HCT116 (cell line): ENCODE data around the gene NAALADL2. TPM values are rescaled to one million over a fixed set of nuclear protein-coding genes. Genes with fewer than 3 reads are reported as not detected.

Experiments used
- ATAC-seq: fragments of 200-7000 bp; cut with Tn5 transposase; 2 replicates; pipeline ENCODE4 v1.9.1; 2020; ENCODE audit warnings: mild to moderate bottlenecking, moderate library complexity
- BruUV-seq: library from RNA; stranded (reverse); fragments of 400-500 nt; replicated peaks from 2 replicates; lab custom pipeline; 2021; lab: Mats Ljungman, UMichigan
- CTCF ChIA-PET: fragments of 300-600 bp; sonication (Branson Sonifier 250); formaldehyde crosslinking; loops from one replicate; lab custom pipeline; 2021; ENCODE audit warnings: antibody characterized with exemption; lab: Charles Lee
- POLR2A ChIA-PET: fragments of 300-600, 350-600 bp; sonication (Branson Sonifier 250); formaldehyde crosslinking; loops from one replicate; lab custom pipeline; 2021; ENCODE audit warnings: antibody characterized with exemption; lab: Charles Lee
- RAD21 ChIA-PET, 2 experiments: fragments of 300-600 bp; sonication (Branson Sonifier 250); formaldehyde crosslinking; loops; one replicate each; lab custom pipeline; 2023; ENCODE audit warnings: low total read pairs in 2 of 2; ENCODE audit not compliant: uncharacterized antibody in 2 of 2, unreplicated experiment in 2 of 2, low non-redundant PET in 1 of 2; lab: Charles Lee
- DNase-seq: peaks from one replicate; pipeline ENCODE4 v3.0.0-alpha.2; 2010; ENCODE audit warnings: low read depth, low spot score
- H2AFZ ChIP-seq: fragments of 200-600 bp; shearing (Covaris generic), sonication (generic); 2 replicates; pipeline ENCODE4 v1.6.1; 2017; ENCODE audit warnings: low read depth, mixed run types, mixed read lengths, antibody characterized with exemption, low read length; ENCODE audit not compliant: poor library complexity, severe bottlenecking
- H3K27ac ChIP-seq: 2 replicates; pipeline ENCODE4 v1.5.1; 2012; ENCODE audit warnings: low read depth, low read length
- H3K27me3 ChIP-seq: fragments of 200-600 bp; sonication (generic); 2 replicates; pipeline ENCODE4 v1.6.1; 2016; ENCODE audit warnings: mixed run types, low read length, mixed read lengths; ENCODE audit not compliant: insufficient read depth
- H3K36me3 ChIP-seq, 2 experiments: fragments of 200-500 bp in 1 of 2; fragments of 200-600 bp in 1 of 2; sonication (Bioruptor generic) in 1 of 2; sonication (generic) in 1 of 2; 2 replicates each; pipeline versions ENCODE4 v1.5.1 to v1.6.1; 2014 to 2016; ENCODE audit warnings: low read length in 2 of 2, inconsistent platforms in 1 of 2, mixed read lengths in 1 of 2, mixed run types in 1 of 2; ENCODE audit not compliant: insufficient read depth in 2 of 2, control insufficient read depth in 1 of 2
- H3K4me1 ChIP-seq, 2 experiments: fragments of 200-600 bp in 1 of 2; sonication (generic) in 1 of 2; 2 replicates each; pipeline versions ENCODE4 v1.5.1 to v1.6.1; 2012 to 2017; ENCODE audit warnings: low read length in 2 of 2, inconsistent platforms in 1 of 2, mild to moderate bottlenecking in 1 of 2, mixed read lengths in 1 of 2, mixed run types in 1 of 2, moderate library complexity in 1 of 2; ENCODE audit not compliant: insufficient read depth in 2 of 2, control insufficient read depth in 1 of 2
- H3K4me2 ChIP-seq: fragments of 200-600 bp; sonication (generic); 2 replicates; pipeline ENCODE4 v1.6.1; 2017; ENCODE audit warnings: mixed run types, low read length, mixed read lengths
- H3K4me3 ChIP-seq, 2 experiments: fragments of 200-600 bp in 1 of 2; sonication (generic) in 1 of 2; replicated peaks in 1 of 2; 2 replicates each; pipeline ENCODE4 v1.5.1; 2011 to 2016; ENCODE audit warnings: low read length in 2 of 2, control low read depth in 1 of 2, low read depth in 1 of 2, mild to moderate bottlenecking in 1 of 2, mixed read lengths in 1 of 2, mixed run types in 1 of 2
- H3K79me2 ChIP-seq: fragments of 200-600 bp; sonication (generic); 2 replicates; pipeline ENCODE4 v1.6.1; 2017; ENCODE audit warnings: mild to moderate bottlenecking, mixed run types, low read length, moderate library complexity, mixed read lengths; ENCODE audit not compliant: insufficient read depth
- H3K9ac ChIP-seq: fragments of 200-600 bp; sonication (generic); 2 replicates; pipeline ENCODE4 v1.6.1; 2016; ENCODE audit warnings: low read length, mixed read lengths
- H3K9me2 ChIP-seq: fragments of 200-600 bp; sonication (generic), shearing (Covaris generic); 2 replicates; pipeline ENCODE4 v1.6.1; 2017; ENCODE audit warnings: mixed run types, mild to moderate bottlenecking, moderate library complexity; ENCODE audit not compliant: insufficient read depth
- H3K9me3 ChIP-seq, 2 experiments: fragments of 200-500 bp in 1 of 2; fragments of 200-600 bp in 1 of 2; sonication (Bioruptor generic) in 1 of 2; sonication (generic) in 1 of 2; 2 replicates each; pipeline ENCODE4 v1.6.1; 2014 to 2017; ENCODE audit warnings: low read length in 2 of 2, mixed read lengths in 2 of 2, inconsistent platforms in 1 of 2, low read depth in 1 of 2, mild to moderate bottlenecking in 1 of 2, mixed run types in 1 of 2, moderate library complexity in 1 of 2; ENCODE audit not compliant: control insufficient read depth in 1 of 2, insufficient read depth in 1 of 2
- H4K20me1 ChIP-seq: fragments of 200-600 bp; sonication (generic), shearing (Covaris generic); 2 replicates; pipeline ENCODE4 v1.6.1; 2017; ENCODE audit warnings: mixed run types, mild to moderate bottlenecking, moderate library complexity; ENCODE audit not compliant: insufficient read depth
- ATF3 ChIP-seq: IDR thresholded peaks from 2 replicates; pipeline ENCODE4 v1.6.1; 2012
- CBX3 ChIP-seq: IDR thresholded peaks from 2 replicates; pipeline ENCODE4 v1.6.1; 2012; ENCODE audit warnings: low read depth
- CEBPB ChIP-seq: IDR thresholded peaks from 2 replicates; pipeline ENCODE4 v1.6.1; 2012; ENCODE audit warnings: low read depth
- EGR1 ChIP-seq: IDR thresholded peaks from 2 replicates; pipeline ENCODE4 v1.6.1; 2012; ENCODE audit warnings: low read depth
- ELF1 ChIP-seq: IDR thresholded peaks from 2 replicates; pipeline ENCODE4 v1.6.1; 2012; ENCODE audit warnings: low read depth, borderline replicate concordance
- EZH2 ChIP-seq: fragments of 200-600 bp; sonication (generic); IDR thresholded peaks from 2 replicates; pipeline ENCODE4 v1.6.1; 2017; ENCODE audit warnings: antibody characterized with exemption, mixed run types
- EZH2phosphoT487 ChIP-seq: fragments of 200-600 bp; IDR thresholded peaks from 2 replicates; pipeline ENCODE4 v1.6.1; 2018; ENCODE audit warnings: antibody characterized with exemption, borderline replicate concordance
- FOSL1 ChIP-seq: IDR thresholded peaks from 2 replicates; pipeline ENCODE4 v1.6.1; 2012; ENCODE audit warnings: low read depth
- JUND ChIP-seq: IDR thresholded peaks from 2 replicates; pipeline ENCODE4 v1.6.1; 2012
- POLR2A ChIP-seq: IDR thresholded peaks from 2 replicates; pipeline ENCODE4 v1.7.0; 2011; ENCODE audit warnings: borderline replicate concordance; ENCODE audit not compliant: insufficient read depth, insufficient read length; ENCODE audit errors: extremely low read depth
- POLR2AphosphoS5 ChIP-seq: IDR thresholded peaks from 2 replicates; pipeline ENCODE4 v1.6.1; 2011; ENCODE audit warnings: mild to moderate bottlenecking, low read depth, low read length, moderate library complexity
- RAD21 ChIP-seq: IDR thresholded peaks from 2 replicates; pipeline ENCODE4 v1.6.1; 2012; ENCODE audit warnings: low read depth, mild to moderate bottlenecking
- SIN3A ChIP-seq: IDR thresholded peaks from 2 replicates; pipeline ENCODE4 v1.6.1; 2012; ENCODE audit warnings: low read depth
- SP1 ChIP-seq: IDR thresholded peaks from 2 replicates; pipeline ENCODE4 v1.6.1; 2012; ENCODE audit warnings: low read depth
- SRF ChIP-seq: IDR thresholded peaks from 2 replicates; pipeline ENCODE4 v1.6.1; 2012; ENCODE audit warnings: low read depth
- TCF7L2 ChIP-seq: IDR thresholded peaks from 2 replicates; pipeline ENCODE4 v1.7.0; 2011; ENCODE audit warnings: borderline replicate concordance, inconsistent platforms; ENCODE audit not compliant: insufficient read depth, insufficient read length; ENCODE audit errors: extremely low read depth
- YY1 ChIP-seq: IDR thresholded peaks from 2 replicates; pipeline ENCODE4 v1.6.1; 2011; ENCODE audit warnings: low read length, low read depth, moderate library complexity, mild to moderate bottlenecking; ENCODE audit not compliant: insufficient replicate concordance; ENCODE audit errors: extremely low read depth
- ZBTB33 ChIP-seq: IDR thresholded peaks from 2 replicates; pipeline ENCODE4 v1.6.1; 2011; ENCODE audit warnings: mild to moderate bottlenecking, low read length, moderate library complexity; ENCODE audit not compliant: insufficient replicate concordance; ENCODE audit errors: extremely low read depth
- ZFX ChIP-seq: fragments of 450-650 bp; IDR thresholded peaks from 2 replicates; pipeline ENCODE4 v1.6.1; 2017
- ZNF274 ChIP-seq: fragments of 200-500 bp; sonication (Bioruptor generic); IDR thresholded peaks from 2 replicates; pipeline ENCODE4 v1.6.1; 2014; ENCODE audit warnings: mild to moderate bottlenecking, low read depth, low read length, inconsistent platforms
- intact Hi-C: fragments of 100-400 bp; cut with micrococcal nuclease; formaldehyde crosslinking; loops from 2 replicates; pipeline ENCODE4 v1.10.0; 2022
- total RNA-seq: library from RNA; stranded (reverse); gene quantifications from one replicate; pipeline ENCODE4 v1.2.1, GENCODE V29; 2021; ENCODE audit not compliant: unreplicated experiment
- TF ChIP-seq, protein P1 (sequence below): IDR thresholded peaks from 2 replicates; pipeline ENCODE4 v1.6.1; 2012

The NAALADL2 gene
- total RNA-seq, 1 experiment from 2014 or later = 2.9 TPM

DNA sequence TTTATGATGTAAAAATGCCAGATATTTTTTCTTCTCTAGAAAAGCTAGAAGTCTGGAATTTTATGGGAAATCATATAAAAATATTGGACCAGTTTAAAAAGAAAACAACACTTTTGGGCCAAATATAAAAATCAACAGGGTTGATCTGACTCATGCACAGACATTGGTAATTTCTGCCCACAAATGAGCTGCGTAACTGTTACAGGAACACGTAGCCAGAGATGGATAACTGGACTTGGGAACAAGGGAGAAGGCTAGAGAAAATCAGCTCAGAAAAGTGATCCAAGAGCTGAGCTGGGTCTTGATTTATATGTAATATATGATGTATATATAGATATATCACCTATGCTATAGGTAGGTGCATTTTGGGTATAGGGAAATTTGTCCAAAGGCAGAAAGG, 36.8 kb upstream of the NAALADL2 start:
- Histone ChIP-seq H3K9ac (no peak overlapping the region), H3K9me2 (no peaks in the 10 kb centered on the region), H3K4me2 (no peak overlapping the region), H3K4me3 (no peak overlapping the region), H3K36me3 (no peaks in the 10 kb centered on the region), H3K27me3 (no peaks in the 10 kb centered on the region), H3K27ac (no peak overlapping the region), H3K4me1 (no peaks in the 10 kb centered on the region), H3K9me3 (no peaks in the 10 kb centered on the region), H2AFZ (no peak overlapping the region), H3K79me2 (no peaks in the 10 kb centered on the region), H4K20me1 (no peaks in the 10 kb centered on the region)
- ATAC-seq (no peak), DNase-seq (no peak)
- ChIA-PET RAD21 (no interaction called here), CTCF (no interaction called here), POLR2A (no interaction called here)
- BruUV-seq = no TSS peak
- intact Hi-C loops = no loop called here
- TF ChIP-seq RAD21 = no peak
- TF ChIP-seq FOSL1 = no peak
- no peak for TF ChIP-seq CEBPB
- TF ChIP-seq EZH2phosphoT487 = no peak
- TF ChIP-seq ATF3 = no peak
- TF ChIP-seq YY1 = no peak
- TF ChIP-seq, protein P1, sequence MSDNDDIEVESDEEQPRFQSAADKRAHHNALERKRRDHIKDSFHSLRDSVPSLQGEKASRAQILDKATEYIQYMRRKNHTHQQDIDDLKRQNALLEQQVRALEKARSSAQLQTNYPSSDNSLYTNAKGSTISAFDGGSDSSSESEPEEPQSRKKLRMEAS = no peak
- TF ChIP-seq SP1 = no peak
- no peak for TF ChIP-seq TCF7L2
- TF ChIP-seq JUND = no peak
- TF ChIP-seq EGR1 = no peak
- TF ChIP-seq CBX3 = no peak
- TF ChIP-seq POLR2A = no peak

DNA sequence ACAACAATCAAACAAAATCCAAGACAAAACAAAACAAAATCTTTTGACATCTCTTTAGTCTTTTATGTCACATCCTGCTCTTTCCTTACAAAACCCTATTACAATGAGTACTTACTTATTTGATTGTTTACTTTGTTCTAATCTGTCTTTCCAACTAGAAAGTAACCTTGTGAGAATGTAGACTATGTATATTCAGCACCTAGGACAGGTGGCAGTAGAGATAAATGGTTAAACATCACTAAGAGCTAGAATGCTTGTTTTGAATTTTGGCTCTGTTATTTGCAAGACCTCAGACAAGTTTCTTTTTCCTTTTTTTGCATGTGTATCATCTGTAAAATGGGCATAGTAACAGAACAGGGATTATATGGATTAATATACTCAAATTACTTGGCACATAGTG, 33.1 kb upstream of the NAALADL2 start:
- no peak for TF ChIP-seq RAD21
- TF ChIP-seq ZBTB33 = no peak
- no peak for TF ChIP-seq ZNF274
- no peak for TF ChIP-seq ELF1
- no peak for TF ChIP-seq TCF7L2
- no peak for TF ChIP-seq YY1
- no peak for TF ChIP-seq ATF3
- no peak for TF ChIP-seq SRF
- no peak for TF ChIP-seq ZFX
- TF ChIP-seq JUND = no peak
- TF ChIP-seq POLR2AphosphoS5 = no peak
- no peak for TF ChIP-seq EZH2phosphoT487
- no peak for TF ChIP-seq EZH2
- no peak for TF ChIP-seq CEBPB
- TF ChIP-seq POLR2A = no peak
- no peak for TF ChIP-seq SIN3A
- no peak for TF ChIP-seq EGR1
- Histone ChIP-seq H3K79me2 (no peaks in the 10 kb centered on the region), H4K20me1 (no peaks in the 10 kb centered on the region), H3K27ac (no peak overlapping the region), H3K9me3 (no peaks in the 10 kb centered on the region), H3K4me1 (no peaks in the 10 kb centered on the region), H3K9ac (no peak overlapping the region), H3K36me3 (no peaks in the 10 kb centered on the region), H2AFZ (no peak overlapping the region), H3K9me2 (no peaks in the 10 kb centered on the region), H3K4me2 (no peak overlapping the region), H3K4me3 (no peak overlapping the region), H3K27me3 (no peaks in the 10 kb centered on the region)
- ATAC-seq = no peak
- ChIA-PET POLR2A (no interaction called here), RAD21 (no interaction called here), CTCF (no interaction called here)
- no TSS peak for BruUV-seq
- DNase-seq = no peak
- intact Hi-C loops = no loop called here
